ENCODE data around the gene SMURF2.
"Not testable (repeated sequence)": the region's sequence is repeated elsewhere in the genome, so short reads cannot be mapped to it uniquely, and the experiment has no call there.

DNA sequence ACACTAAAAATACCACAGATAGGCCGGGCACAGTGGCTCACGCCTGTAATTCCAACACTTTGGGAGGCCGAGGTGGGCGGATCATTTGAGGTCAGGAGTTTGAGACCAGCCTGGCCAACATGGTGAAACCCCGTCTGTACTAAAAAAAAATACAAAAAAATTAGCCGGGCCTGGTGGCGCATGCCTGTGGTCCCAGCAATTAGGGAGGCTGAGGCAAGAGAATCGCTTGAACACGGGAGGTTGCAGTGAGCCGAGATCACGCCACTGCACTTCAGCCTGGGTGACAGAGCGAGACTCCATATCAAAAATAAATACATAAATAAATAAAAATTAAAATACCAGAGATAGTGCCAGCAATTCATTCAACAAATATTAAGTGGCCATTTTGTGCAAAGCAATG, 1.7 kb upstream of the SMURF2 start:
- TF ChIP-seq, protein P1, sequence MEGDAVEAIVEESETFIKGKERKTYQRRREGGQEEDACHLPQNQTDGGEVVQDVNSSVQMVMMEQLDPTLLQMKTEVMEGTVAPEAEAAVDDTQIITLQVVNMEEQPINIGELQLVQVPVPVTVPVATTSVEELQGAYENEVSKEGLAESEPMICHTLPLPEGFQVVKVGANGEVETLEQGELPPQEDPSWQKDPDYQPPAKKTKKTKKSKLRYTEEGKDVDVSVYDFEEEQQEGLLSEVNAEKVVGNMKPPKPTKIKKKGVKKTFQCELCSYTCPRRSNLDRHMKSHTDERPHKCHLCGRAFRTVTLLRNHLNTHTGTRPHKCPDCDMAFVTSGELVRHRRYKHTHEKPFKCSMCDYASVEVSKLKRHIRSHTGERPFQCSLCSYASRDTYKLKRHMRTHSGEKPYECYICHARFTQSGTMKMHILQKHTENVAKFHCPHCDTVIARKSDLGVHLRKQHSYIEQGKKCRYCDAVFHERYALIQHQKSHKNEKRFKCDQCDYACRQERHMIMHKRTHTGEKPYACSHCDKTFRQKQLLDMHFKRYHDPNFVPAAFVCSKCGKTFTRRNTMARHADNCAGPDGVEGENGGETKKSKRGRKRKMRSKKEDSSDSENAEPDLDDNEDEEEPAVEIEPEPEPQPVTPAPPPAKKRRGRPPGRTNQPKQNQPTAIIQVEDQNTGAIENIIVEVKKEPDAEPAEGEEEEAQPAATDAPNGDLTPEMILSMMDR (IDR thresholded peaks at IDR 0.05) = not testable (repeated sequence)
- not testable (repeated sequence) for TF ChIP-seq CBX2 (IDR thresholded peaks at IDR 0.05; ENCODE audit: borderline replicate concordance, low read depth); POLR2AphosphoS2 (conservative IDR thresholded peaks at IDR 0.05; ENCODE audit: low read length); RNF2 (IDR thresholded peaks at IDR 0.05; ENCODE audit: borderline replicate concordance, low read depth); POLR2A (IDR thresholded peaks at IDR 0.05; ENCODE audit: low read length); BHLHE40 (IDR thresholded peaks at IDR 0.05; ENCODE audit: low read depth, low read length); ZFP36 (IDR thresholded peaks at IDR 0.05; ENCODE audit: borderline replicate concordance, partially characterized antibody); TP53 (CRISPR knock-in tag; IDR thresholded peaks at IDR 0.05); HDAC2 (IDR thresholded peaks at IDR 0.05); TFCP2L1 (CRISPR knock-in tag; IDR thresholded peaks at IDR 0.05)
- TF ChIP-seq, protein P2, sequence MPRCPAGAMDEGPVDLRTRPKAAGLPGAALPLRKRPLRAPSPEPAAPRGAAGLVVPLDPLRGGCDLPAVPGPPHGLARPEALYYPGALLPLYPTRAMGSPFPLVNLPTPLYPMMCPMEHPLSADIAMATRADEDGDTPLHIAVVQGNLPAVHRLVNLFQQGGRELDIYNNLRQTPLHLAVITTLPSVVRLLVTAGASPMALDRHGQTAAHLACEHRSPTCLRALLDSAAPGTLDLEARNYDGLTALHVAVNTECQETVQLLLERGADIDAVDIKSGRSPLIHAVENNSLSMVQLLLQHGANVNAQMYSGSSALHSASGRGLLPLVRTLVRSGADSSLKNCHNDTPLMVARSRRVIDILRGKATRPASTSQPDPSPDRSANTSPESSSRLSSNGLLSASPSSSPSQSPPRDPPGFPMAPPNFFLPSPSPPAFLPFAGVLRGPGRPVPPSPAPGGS (IDR thresholded peaks at IDR 0.05) = not testable (repeated sequence)
- TF ChIP-seq, protein P3, sequence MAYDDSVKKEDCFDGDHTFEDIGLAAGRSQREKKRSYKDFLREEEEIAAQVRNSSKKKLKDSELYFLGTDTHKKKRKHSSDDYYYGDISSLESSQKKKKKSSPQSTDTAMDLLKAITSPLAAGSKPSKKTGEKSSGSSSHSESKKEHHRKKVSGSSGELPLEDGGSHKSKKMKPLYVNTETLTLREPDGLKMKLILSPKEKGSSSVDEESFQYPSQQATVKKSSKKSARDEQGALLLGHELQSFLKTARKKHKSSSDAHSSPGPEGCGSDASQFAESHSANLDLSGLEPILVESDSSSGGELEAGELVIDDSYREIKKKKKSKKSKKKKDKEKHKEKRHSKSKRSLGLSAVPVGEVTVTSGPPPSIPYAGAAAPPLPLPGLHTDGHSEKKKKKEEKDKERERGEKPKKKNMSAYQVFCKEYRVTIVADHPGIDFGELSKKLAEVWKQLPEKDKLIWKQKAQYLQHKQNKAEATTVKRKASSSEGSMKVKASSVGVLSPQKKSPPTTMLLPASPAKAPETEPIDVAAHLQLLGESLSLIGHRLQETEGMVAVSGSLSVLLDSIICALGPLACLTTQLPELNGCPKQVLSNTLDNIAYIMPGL (CRISPR knock-in tag; IDR thresholded peaks at IDR 0.05; ENCODE audit: borderline replicate concordance) = not testable (repeated sequence)
